Spleen (tissue), 11 donors: ENCODE results near the gene IFT52. TPM values are rescaled to one million over a fixed set of nuclear protein-coding genes. Genes with fewer than 3 reads are reported as not detected.

Experiments
- DNase-seq: peaks from one replicate; pipeline ENCODE4 v3.0.0-alpha.2; 2020
- H3K27ac ChIP-seq, 8 donors: fragments of 200-600 bp; sonication (generic) in 7 of 8; 1 replicate in 4 of 8; 2 replicates in 4 of 8; pipeline versions ENCODE4 v1.5.0 to v1.8.0; 2016 to 2021; ENCODE audit warnings: inconsistent platforms in 4 of 8, mild to moderate bottlenecking in 4 of 8, moderate library complexity in 1 of 8
- H3K27me3 ChIP-seq, 7 donors: fragments of 200-600 bp; sonication (generic) in 6 of 7; replicated peaks in 1 of 7; 1 replicate in 4 of 7; 2 replicates in 3 of 7; pipeline versions ENCODE4 v1.5.0 to v1.8.0; 2016 to 2021; ENCODE audit warnings: inconsistent platforms in 3 of 7, mild to moderate bottlenecking in 1 of 7
- H3K36me3 ChIP-seq, 6 donors: fragments of 200-600 bp; sonication (generic) in 5 of 6; 1 replicate in 4 of 6; 2 replicates in 2 of 6; pipeline versions ENCODE4 v1.5.0 to v1.8.0; 2016 to 2021; ENCODE audit warnings: inconsistent platforms in 2 of 6
- H3K4me1 ChIP-seq, 6 donors: fragments of 200-600 bp; sonication (generic) in 5 of 6; 1 replicate in 3 of 6; 2 replicates in 3 of 6; pipeline versions ENCODE4 v1.5.0 to v1.8.0; 2016 to 2021; ENCODE audit warnings: inconsistent platforms in 3 of 6
- H3K4me3 ChIP-seq, 8 donors: fragments of 200-600 bp; sonication (generic) in 7 of 8; 1 replicate in 4 of 8; 2 replicates in 4 of 8; pipeline versions ENCODE4 v1.5.0 to v1.8.0; 2016 to 2021; ENCODE audit warnings: inconsistent platforms in 4 of 8, mild to moderate bottlenecking in 4 of 8, moderate library complexity in 2 of 8
- H3K9me3 ChIP-seq, 8 donors: fragments of 200-600 bp; sonication (generic) in 7 of 8; 1 replicate in 4 of 8; 2 replicates in 4 of 8; pipeline versions ENCODE4 v1.5.0 to v1.8.0; 2016 to 2021; ENCODE audit warnings: inconsistent platforms in 4 of 8
- CTCF ChIP-seq, 11 experiments: fragments of 200-600 bp in 7 of 11; fragments of 450-650 bp in 4 of 11; sonication (generic) in 4 of 11; IDR thresholded peaks in 8 of 11; conservative IDR thresholded peaks in 3 of 11; 1 replicate in 7 of 11; 2 replicates in 4 of 11; pipeline versions ENCODE4 v1.4.0 to v1.8.0; 2016 to 2021; ENCODE audit warnings: antibody characterized with exemption in 11 of 11, inconsistent platforms in 4 of 11, mild to moderate bottlenecking in 1 of 11
- POLR2A ChIP-seq, 3 donors: fragments of 450-650 bp; IDR thresholded peaks; one replicate each; pipeline ENCODE4 v1.5.1; 2017; ENCODE audit warnings: antibody characterized with exemption in 3 of 3, mild to moderate bottlenecking in 1 of 3
- POLR2AphosphoS5 ChIP-seq, 3 donors: sonication (generic); formaldehyde crosslinking; IDR thresholded peaks; one replicate each; pipeline ENCODE4 v1.5.1; 2017; ENCODE audit warnings: antibody characterized with exemption in 3 of 3
- WGBS, 5 donors: extraction: QIAGEN DNeasy Blood & Tissue Kit in 3 of 5; methylation state at CpG; one replicate each; pipeline versions ENCODE4 v1.1.5 to v1.1.7; 2013 to 2018; 5-methylcytosine and 5-hydroxymethylcytosine counted together
- intact Hi-C: fragments of 100-400 bp; cut with DNase I; formaldehyde crosslinking; loops from one replicate; pipeline ENCODE4 v1.15.0; 2023; ENCODE audit warnings: low total_unique reads
- polyA plus RNA-seq, 3 donors: library from polyadenylated mRNA; stranded (reverse); fragments of 200-250 nt; gene quantifications; one replicate each; pipeline ENCODE4 v1.2.1, GENCODE V29; 2013
- total RNA-seq, 7 donors: library from RNA; depleted of rRNA in 3 of 7; stranded (reverse); fragments of >200 nt in 3 of 7; fragmentation: NEBNext Ultra II Directional in 4 of 7; extraction: Animal tissue kit (Norgen Biotek cat#: 25700) in 4 of 7; gene quantifications; one replicate each; pipeline versions ENCODE4 v1.1.0 to v1.2.1, GENCODE V29; 2016 to 2021
- donor health status: healthy with polysubstance abuse.
- donor health status: DM: no; HTN: no; CAD: no; lungs with moderate emphysema.
- donor health status: DM: no; HTN: no; CAD: no.
- donor health status: Bipolar disorder and iron deficiency.
- donor health status: healthy.
- donor health status: DM: no; HTN: no; CAD: no.
- donor health status: DM: yes; HTN: yes; CAD: no.

The IFT52 gene
- total and polyA plus RNA-seq, 10 donors = 14.4 to 26.4 (median 18.6) TPM

- H3K36me3 ChIP-seq = no peaks in the 10 kb centered on the region
- TF ChIP-seq POLR2AphosphoS5 (IDR thresholded peaks at IDR 0.05) = no peak
- TF ChIP-seq CTCF (IDR thresholded peaks at IDR 0.05 in 8 of 11, conservative IDR thresholded peaks at IDR 0.05 in 3 of 11) = no peak
- TF ChIP-seq POLR2A (IDR thresholded peaks at IDR 0.05) = no peak
- intact Hi-C loops = no loop called here
- H3K27ac ChIP-seq = peak overlapping the region in 4 of 8 donors; percentile 5 to 27 (median 25)
- no peak for DNase-seq
- no peaks in the 10 kb centered on the region for H3K9me3 ChIP-seq
- 86 to 98% (median 95%) methylated on average over 7 of the region's 7 CpGs for WGBS, 5 donors
- no peak overlapping the region for H3K4me3 ChIP-seq
- no peaks in the 10 kb centered on the region for H3K4me1 ChIP-seq
- no peaks in the 10 kb centered on the region for H3K27me3 ChIP-seq
Measured at GRCh38 chr20:43563991-43564390, 26.7 kb upstream of the IFT52 start.

DNA sequence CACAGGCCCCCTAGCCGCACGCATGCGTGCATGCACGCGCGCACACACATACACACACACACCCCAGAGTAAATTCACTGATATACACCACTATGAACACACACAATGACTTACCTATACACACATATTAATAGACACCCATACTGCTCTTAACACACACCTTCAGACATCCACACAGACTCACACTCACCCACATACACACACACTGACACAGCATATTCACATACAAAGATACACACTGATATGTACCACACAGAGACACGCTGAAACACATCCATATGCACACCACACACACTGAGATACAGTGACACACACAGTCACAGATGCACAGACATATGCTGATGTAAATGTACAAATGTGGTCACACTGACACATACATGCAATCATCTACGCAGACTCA lies 26.3 kb upstream of the IFT52 start:
- no peak for DNase-seq
- no peaks in the 10 kb centered on the region for H3K36me3 ChIP-seq
- no peak overlapping the region for H3K4me3 ChIP-seq
- 96 to 100% (median 98%) methylated on average over 8 of the region's 8 CpGs for WGBS, 5 donors
- H3K9me3 ChIP-seq = no peaks in the 10 kb centered on the region
- no peaks in the 10 kb centered on the region for H3K4me1 ChIP-seq
- H3K27me3 ChIP-seq = no peaks in the 10 kb centered on the region
- TF ChIP-seq CTCF (IDR thresholded peaks at IDR 0.05 in 8 of 11, conservative IDR thresholded peaks at IDR 0.05 in 3 of 11) (no peak), POLR2AphosphoS5 (IDR thresholded peaks at IDR 0.05) (no peak), POLR2A (IDR thresholded peaks at IDR 0.05) (no peak)
- intact Hi-C loops = no loop called here
- no peak overlapping the region for H3K27ac ChIP-seq

- no peak for DNase-seq
- 88 to 90% (median 89%) methylated on average over 13 to 18 of the region's 18 CpGs for WGBS, 5 donors
Measured at GRCh38 chr20:43564993-43565757, 25.6 kb upstream of the IFT52 start.

More at GRCh38 chr20:43564993-43565757, 25.6 kb upstream of the IFT52 start:
- no peak overlapping the region for H3K4me3 ChIP-seq
- no peaks in the 10 kb centered on the region for H3K9me3 ChIP-seq
- H3K27ac ChIP-seq = no peak overlapping the region
- no peaks in the 10 kb centered on the region for H3K4me1 ChIP-seq
- H3K27me3 ChIP-seq = no peaks in the 10 kb centered on the region
- intact Hi-C loops = no loop called here
- H3K36me3 ChIP-seq = no peaks in the 10 kb centered on the region
- TF ChIP-seq CTCF (IDR thresholded peaks at IDR 0.05 in 8 of 11, conservative IDR thresholded peaks at IDR 0.05 in 3 of 11) (no peak), POLR2AphosphoS5 (IDR thresholded peaks at IDR 0.05) (no peak), POLR2A (IDR thresholded peaks at IDR 0.05) (no peak)
